Loucy (cell line): ENCODE measurements around the gene DSCAML1.

ENCODE experiments used
- H2AFZ ChIP-seq: fragments of 200-600 bp; sonication (generic); 2 replicates; pipeline ENCODE4 v1.6.0; 2016; ENCODE audit warnings: antibody characterized with exemption, mild to moderate bottlenecking, low read length, moderate library complexity
- H3F3A ChIP-seq: fragments of 200-600 bp; 2 replicates; pipeline ENCODE4 v1.6.0; 2016; ENCODE audit warnings: antibody characterized with exemption, low read depth, mild to moderate bottlenecking
- H3K27me3 ChIP-seq: fragments of 200-600 bp; sonication (generic); 2 replicates; pipeline ENCODE4 v1.6.1; 2014; ENCODE audit warnings: low read length, mild to moderate bottlenecking; ENCODE audit not compliant: insufficient read depth, poor library complexity, severe bottlenecking
- H3K36me3 ChIP-seq: fragments of 200-600 bp; sonication (generic); 2 replicates; pipeline ENCODE4 v1.6.1; 2016; ENCODE audit warnings: low read length; ENCODE audit not compliant: insufficient read depth
- H3K4me1 ChIP-seq: fragments of 200-600 bp; sonication (generic); 2 replicates; pipeline ENCODE4 v1.5.1; 2014; ENCODE audit warnings: low read length, mild to moderate bottlenecking; ENCODE audit not compliant: insufficient read depth, poor library complexity, severe bottlenecking
- H3K4me2 ChIP-seq: fragments of 200-600 bp; sonication (generic); 2 replicates; pipeline ENCODE4 v1.6.0; 2014; ENCODE audit warnings: antibody characterized with exemption, low read length, low read depth, mild to moderate bottlenecking; ENCODE audit not compliant: poor library complexity, severe bottlenecking
- H3K4me3 ChIP-seq: fragments of 200-600 bp; sonication (generic); 2 replicates; pipeline ENCODE4 v1.5.1; 2014; ENCODE audit warnings: low read length, mild to moderate bottlenecking, mixed read lengths; ENCODE audit not compliant: poor library complexity, severe bottlenecking
- H3K79me2 ChIP-seq: fragments of 200-600 bp; sonication (generic); 2 replicates; pipeline ENCODE4 v1.6.1; 2014; ENCODE audit warnings: low read length; ENCODE audit not compliant: insufficient read depth
- H3K9ac ChIP-seq: fragments of 200-600 bp; sonication (generic); 2 replicates; pipeline ENCODE4 v1.6.0; 2014; ENCODE audit warnings: mild to moderate bottlenecking, low read depth, low read length, moderate library complexity; ENCODE audit not compliant: poor library complexity, severe bottlenecking
- H3K9me2 ChIP-seq: fragments of 200-600 bp; sonication (generic); replicated peaks from 2 replicates; pipeline ENCODE4 v1.6.1; 2016; ENCODE audit warnings: low read depth, low read length, mixed read lengths
- H3K9me3 ChIP-seq: fragments of 200-600 bp; sonication (generic); 2 replicates; pipeline ENCODE4 v1.6.1; 2014; ENCODE audit warnings: mild to moderate bottlenecking, antibody characterized with exemption, low read length, low read depth; ENCODE audit not compliant: insufficient read depth
- H4K20me1 ChIP-seq: fragments of 200-600 bp; sonication (generic); 2 replicates; pipeline ENCODE4 v1.6.0; 2014; ENCODE audit warnings: antibody characterized with exemption, low read length, mild to moderate bottlenecking; ENCODE audit not compliant: insufficient read depth, poor library complexity, severe bottlenecking
- EZH2phosphoT487 ChIP-seq: fragments of 200-600 bp; IDR thresholded peaks from 2 replicates; pipeline ENCODE4 v1.6.1; 2018; ENCODE audit warnings: antibody characterized with exemption, mild to moderate bottlenecking, moderate library complexity, borderline replicate concordance
- TF ChIP-seq, protein P1 (sequence below): fragments of 200-600 bp; sonication (generic); conservative IDR thresholded peaks from 2 replicates; pipeline ENCODE4 v1.5.1; 2014; ENCODE audit warnings: mild to moderate bottlenecking, antibody characterized with exemption, low read length

DSCAML1 gene

DNA sequence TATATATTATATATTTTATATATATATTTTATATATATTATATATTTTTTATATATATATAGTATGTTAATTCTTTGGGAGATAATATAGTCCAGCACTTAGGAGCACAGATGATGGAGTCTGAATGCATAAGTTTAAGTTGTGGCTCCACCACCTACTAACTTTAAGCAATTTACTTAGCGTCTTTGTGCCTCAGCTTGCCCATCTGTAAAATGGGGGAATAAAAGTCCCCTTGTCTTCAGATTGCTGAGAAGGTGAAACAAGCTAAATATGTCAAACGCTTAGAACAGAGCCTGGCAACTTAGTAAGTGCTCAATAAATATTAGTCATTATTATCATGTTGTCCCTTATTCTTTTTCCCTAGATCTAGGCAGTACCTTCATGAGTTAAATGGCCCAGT, 27.5 kb downstream of the DSCAML1 start:
- H3K9ac ChIP-seq: no peak overlapping the region
- no peaks in the 10 kb centered on the region for H3K9me3 ChIP-seq
- H4K20me1 ChIP-seq: no peaks in the 10 kb centered on the region
- no peaks in the 10 kb centered on the region for H3K27me3 ChIP-seq
- H3K4me3 ChIP-seq: no peak overlapping the region
- H3K79me2 ChIP-seq: no peaks in the 10 kb centered on the region
- no peak overlapping the region for H2AFZ ChIP-seq
- TF ChIP-seq, protein P1, sequence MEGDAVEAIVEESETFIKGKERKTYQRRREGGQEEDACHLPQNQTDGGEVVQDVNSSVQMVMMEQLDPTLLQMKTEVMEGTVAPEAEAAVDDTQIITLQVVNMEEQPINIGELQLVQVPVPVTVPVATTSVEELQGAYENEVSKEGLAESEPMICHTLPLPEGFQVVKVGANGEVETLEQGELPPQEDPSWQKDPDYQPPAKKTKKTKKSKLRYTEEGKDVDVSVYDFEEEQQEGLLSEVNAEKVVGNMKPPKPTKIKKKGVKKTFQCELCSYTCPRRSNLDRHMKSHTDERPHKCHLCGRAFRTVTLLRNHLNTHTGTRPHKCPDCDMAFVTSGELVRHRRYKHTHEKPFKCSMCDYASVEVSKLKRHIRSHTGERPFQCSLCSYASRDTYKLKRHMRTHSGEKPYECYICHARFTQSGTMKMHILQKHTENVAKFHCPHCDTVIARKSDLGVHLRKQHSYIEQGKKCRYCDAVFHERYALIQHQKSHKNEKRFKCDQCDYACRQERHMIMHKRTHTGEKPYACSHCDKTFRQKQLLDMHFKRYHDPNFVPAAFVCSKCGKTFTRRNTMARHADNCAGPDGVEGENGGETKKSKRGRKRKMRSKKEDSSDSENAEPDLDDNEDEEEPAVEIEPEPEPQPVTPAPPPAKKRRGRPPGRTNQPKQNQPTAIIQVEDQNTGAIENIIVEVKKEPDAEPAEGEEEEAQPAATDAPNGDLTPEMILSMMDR: no peak
- TF ChIP-seq EZH2phosphoT487: no peak
- H3K4me2 ChIP-seq: no peak overlapping the region
- H3K9me2 ChIP-seq: no peaks in the 10 kb centered on the region
- no peaks in the 10 kb centered on the region for H3K36me3 ChIP-seq
- no peaks in the 10 kb centered on the region for H3F3A ChIP-seq
- no peaks in the 10 kb centered on the region for H3K4me1 ChIP-seq

DNA sequence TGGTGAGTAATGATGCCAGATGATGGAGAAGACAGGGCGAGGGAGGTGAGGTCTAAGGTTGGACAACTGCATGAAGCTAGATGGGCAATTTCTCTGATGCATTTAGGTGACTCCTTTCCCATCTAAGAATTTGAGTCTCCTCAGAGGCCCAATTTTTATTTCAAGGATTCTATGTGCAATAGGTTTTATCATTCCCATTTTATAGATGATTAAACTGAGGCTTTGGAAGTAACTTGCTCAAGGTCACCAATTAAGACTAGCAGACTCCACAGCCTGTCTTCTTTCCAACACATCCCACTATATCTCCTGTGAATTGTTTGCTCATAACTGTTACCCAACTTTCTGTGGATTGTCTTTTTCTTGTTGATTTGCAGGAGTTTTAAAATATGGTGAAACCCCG, 28.5 kb downstream of the DSCAML1 start:
- Histone ChIP-seq H3K9ac (no peak overlapping the region), H3K4me3 (no peak overlapping the region), H3F3A (no peaks in the 10 kb centered on the region), H3K4me1 (no peaks in the 10 kb centered on the region), H3K79me2 (no peaks in the 10 kb centered on the region), H2AFZ (no peak overlapping the region), H3K9me2 (no peaks in the 10 kb centered on the region), H3K27me3 (no peaks in the 10 kb centered on the region), H3K9me3 (no peaks in the 10 kb centered on the region), H3K4me2 (no peak overlapping the region), H3K36me3 (no peaks in the 10 kb centered on the region), H4K20me1 (no peaks in the 10 kb centered on the region)
- TF ChIP-seq EZH2phosphoT487: no peak
- TF ChIP-seq, protein P1: no peak

DNA sequence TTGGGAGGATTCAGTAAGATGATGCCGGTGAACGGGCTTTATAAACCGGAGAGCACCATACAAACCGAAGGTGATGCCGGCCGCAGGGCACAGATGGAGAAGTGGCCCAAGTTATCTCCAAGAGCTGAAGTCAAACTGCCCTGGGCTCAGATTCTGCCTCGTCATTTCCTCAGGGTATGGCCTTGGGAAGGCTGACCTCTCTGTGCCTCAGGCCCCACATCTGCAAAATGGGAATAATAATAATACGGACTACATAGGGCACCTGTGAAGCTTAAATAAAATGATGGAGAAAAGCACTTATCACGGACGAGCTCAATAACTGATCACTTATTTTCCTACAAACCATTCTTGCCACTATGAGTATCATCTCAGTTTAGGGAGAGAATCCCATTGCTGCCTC, 29.9 kb downstream of the DSCAML1 start:
- Histone ChIP-seq H3K9ac (no peak overlapping the region), H3K4me2 (no peak overlapping the region), H3F3A (no peaks in the 10 kb centered on the region), H3K4me3 (no peak overlapping the region), H3K79me2 (no peaks in the 10 kb centered on the region), H3K27me3 (no peaks in the 10 kb centered on the region), H2AFZ (no peak overlapping the region), H3K9me2 (no peaks in the 10 kb centered on the region), H3K4me1 (no peaks in the 10 kb centered on the region), H3K9me3 (no peaks in the 10 kb centered on the region), H3K36me3 (no peaks in the 10 kb centered on the region), H4K20me1 (no peaks in the 10 kb centered on the region)
- TF ChIP-seq, protein P1: no peak
- TF ChIP-seq EZH2phosphoT487: no peak
